GM18951 (cell line): Measurements from ENCODE around the gene SLC35F4.

Experiments
- POLR2A ChIP-seq: IDR thresholded peaks from 4 replicates; pipeline ENCODE4 v1.6.1; 2011; ENCODE audit warnings: mild to moderate bottlenecking; ENCODE audit not compliant: insufficient read length, insufficient read depth; ENCODE audit errors: extremely low read depth
- in situ Hi-C: fragments of 300-500 bp; cut with MboI; formaldehyde crosslinking; loops from one replicate; pipeline ENCODE4 v1.12.0; 2022; ENCODE audit warnings: low sequenced_read_pairs, mixed read lengths, inconsistent platforms; ENCODE audit not compliant: unreplicated experiment

Gene SLC35F4

DNA sequence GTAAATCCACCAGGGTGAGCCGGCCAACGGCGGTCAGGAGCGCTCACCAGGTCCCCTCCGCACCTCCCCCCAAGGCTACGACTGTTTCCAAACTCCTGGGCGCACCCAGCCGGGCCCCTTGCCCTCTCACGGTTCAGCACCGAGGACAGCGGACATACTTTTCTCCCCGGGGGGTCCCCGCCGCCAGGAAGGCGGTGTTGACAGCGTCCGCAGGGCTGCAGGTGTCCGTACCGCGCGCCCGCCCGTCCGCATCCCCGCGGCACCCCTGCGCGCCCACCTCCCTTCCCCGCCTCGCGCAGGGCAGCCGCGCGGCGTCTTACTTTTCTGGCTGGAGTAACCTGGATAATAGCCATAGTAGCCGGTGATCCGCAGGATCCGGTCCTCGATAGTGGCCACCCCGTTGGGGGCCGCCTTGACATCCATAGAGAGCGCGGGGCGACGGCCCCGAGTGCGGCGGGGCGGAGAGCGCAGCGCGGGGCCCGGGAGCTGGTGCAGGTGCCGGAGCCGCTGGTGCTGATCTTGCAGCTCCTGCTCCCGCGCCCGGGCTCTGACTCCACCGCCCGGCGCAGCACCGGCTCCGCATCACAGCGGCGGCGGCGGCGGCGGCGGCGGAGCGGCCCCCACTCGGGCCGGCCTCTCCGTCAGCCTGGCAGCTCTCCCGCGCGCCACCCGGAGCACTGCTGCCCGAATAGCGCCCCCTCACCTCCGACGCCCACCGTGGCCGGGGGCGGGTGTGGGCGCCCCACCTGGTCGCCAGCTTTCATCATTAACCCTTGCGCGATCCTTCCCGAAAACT, at the start of gene SLC35F4:
Gene SLC35F4 (minus strand): TSS at position 690 of the 796 bp plus-strand sequence.
- no peak for TF ChIP-seq POLR2A
- in situ Hi-C loops = loop anchor here (25.0 kb wide), 1 partner anchor 328 kb away; no protein-coding TSS in a partner anchor

GRCh38 chr14:57909626-57910025, 43.7 kb upstream of the SLC35F4 start:
- no peak for TF ChIP-seq POLR2A
- in situ Hi-C loops = no loop called here

- TF ChIP-seq POLR2A = no peak
- in situ Hi-C loops = no loop called here
Observed at GRCh38 chr14:57903954-57904353, 38.1 kb upstream of the SLC35F4 start.

GRCh38 chr14:57898837-57899572, 33.1 kb upstream of the SLC35F4 start:
- TF ChIP-seq POLR2A = no peak

DNA sequence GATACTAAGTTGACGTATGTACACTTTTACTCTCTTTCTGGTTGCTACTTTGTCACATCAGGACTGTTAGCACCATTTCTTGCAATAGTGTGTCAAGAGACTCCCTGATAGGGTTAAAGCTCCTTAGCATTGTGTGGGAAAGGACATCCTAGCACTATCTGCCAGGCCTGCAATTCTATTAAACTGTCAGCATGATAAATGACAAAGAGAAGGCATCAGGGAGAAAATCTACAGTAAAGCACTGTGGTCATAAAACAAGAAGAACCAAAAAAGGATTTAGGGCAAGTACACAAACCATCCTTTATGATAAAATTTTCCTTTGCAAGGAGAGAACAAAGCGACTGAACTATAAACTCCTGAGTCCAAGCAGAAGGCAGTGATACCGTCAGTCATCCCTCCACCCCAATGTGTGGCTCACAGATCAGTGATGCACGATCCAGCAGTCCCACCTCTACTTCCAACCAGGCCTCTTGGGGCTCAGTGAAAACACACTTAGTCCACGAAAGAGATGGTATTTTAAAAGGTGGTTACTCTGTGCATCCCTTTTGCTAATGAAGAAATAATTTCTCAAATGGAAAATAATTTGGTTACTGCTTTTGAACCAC, 31.4 kb upstream of the SLC35F4 start:
- in situ Hi-C loops = no loop called here
- TF ChIP-seq POLR2A = no peak

More at GRCh38 chr14:57898837-57899572, 33.1 kb upstream of the SLC35F4 start:
- in situ Hi-C loops = no loop called here

- TF ChIP-seq POLR2A = no peak
- in situ Hi-C loops = no loop called here
Observed at GRCh38 chr14:57889245-57889644, 23.4 kb upstream of the SLC35F4 start.

DNA sequence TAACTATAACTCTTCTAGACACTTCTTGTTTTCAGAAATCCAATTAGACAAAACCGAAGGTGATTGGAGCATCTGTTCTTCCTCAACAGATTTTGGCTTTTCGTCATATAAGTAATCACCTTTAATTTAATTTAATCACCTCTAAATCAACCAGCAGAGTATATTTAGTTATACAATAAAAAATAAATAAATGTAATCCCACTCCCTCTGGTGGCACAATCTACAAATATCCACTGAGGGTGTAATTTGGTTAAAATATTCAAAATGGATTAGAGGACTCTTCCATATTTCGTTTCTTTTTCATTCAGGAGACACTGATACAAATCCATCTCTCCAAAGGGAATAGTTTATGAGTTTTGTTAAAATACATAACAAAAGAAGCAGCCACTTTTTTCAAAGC, 18.3 kb upstream of the SLC35F4 start:
- in situ Hi-C loops = no loop called here

DNA sequence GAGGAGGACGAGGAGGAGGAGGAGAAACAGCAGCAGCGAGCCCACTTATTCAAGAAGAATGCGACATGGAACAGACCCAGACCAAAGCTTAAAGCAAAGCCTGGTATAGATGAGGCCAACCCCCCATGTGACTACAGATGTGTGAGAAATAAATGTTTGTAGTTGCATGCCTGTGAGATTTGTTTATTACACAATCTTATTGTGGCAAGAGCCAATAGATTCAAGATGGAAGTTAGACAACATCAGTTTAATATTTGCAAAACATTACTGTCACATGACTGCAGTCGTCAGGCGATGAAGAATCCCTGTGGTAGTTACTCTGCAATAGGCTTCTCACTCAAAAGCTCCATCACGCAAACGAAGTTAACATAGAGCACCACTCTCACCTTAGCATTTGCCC, 17.2 kb upstream of the SLC35F4 start:
- TF ChIP-seq POLR2A = no peak
- in situ Hi-C loops = no loop called here

More for the DNA sequence above, 18.3 kb upstream of the SLC35F4 start:
- no peak for TF ChIP-seq POLR2A

GRCh38 chr14:57879516-57879915, 13.6 kb upstream of the SLC35F4 start:
- TF ChIP-seq POLR2A = no peak
- in situ Hi-C loops = loop anchor here (10.0 kb wide), 1 partner anchor 185 kb away; no protein-coding TSS in a partner anchor

DNA sequence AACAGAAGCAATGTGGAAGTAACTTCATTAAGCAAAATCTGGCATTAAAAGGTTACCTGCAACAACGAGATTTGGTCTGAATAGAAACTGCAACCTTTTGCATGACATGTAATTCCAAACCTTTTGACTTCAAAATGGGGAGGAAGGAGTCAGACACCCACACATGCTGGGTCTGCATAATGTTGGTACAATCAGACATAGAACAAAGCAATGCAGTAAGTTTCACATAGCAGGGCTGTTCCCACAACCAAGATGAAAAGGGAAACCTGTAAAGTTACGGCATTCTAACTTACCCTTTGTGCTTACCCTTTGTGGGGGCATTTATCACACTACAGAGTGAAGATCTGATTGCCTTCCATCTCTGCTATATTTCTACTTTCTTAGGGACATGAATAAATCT, 10.1 kb upstream of the SLC35F4 start:
- in situ Hi-C loops = loop anchor here (10.0 kb wide), 1 partner anchor 181 kb away; no protein-coding TSS in a partner anchor
- no peak for TF ChIP-seq POLR2A

- no peak for TF ChIP-seq POLR2A
- in situ Hi-C loops = loop anchor here (10.0 kb wide), 1 partner anchor 180 kb away; no protein-coding TSS in a partner anchor
Observed at GRCh38 chr14:57875296-57875695, 9.4 kb upstream of the SLC35F4 start.

- no peak for TF ChIP-seq POLR2A
- in situ Hi-C loops = loop anchor here (10.0 to 25.0 kb wide), 2 partner anchors 177 to 334 kb away; no protein-coding TSS in a partner anchor
Observed at GRCh38 chr14:57871459-57872080, 5.7 kb upstream of the SLC35F4 start.
